ENCODE results near the gene KLF13. TPM values are rescaled to one million over a fixed set of nuclear protein-coding genes. Genes with fewer than 3 reads are reported as not detected.

The KLF13 gene
- total RNA-seq, 1 donor from 2014 or later = 52.9 TPM

DNA sequence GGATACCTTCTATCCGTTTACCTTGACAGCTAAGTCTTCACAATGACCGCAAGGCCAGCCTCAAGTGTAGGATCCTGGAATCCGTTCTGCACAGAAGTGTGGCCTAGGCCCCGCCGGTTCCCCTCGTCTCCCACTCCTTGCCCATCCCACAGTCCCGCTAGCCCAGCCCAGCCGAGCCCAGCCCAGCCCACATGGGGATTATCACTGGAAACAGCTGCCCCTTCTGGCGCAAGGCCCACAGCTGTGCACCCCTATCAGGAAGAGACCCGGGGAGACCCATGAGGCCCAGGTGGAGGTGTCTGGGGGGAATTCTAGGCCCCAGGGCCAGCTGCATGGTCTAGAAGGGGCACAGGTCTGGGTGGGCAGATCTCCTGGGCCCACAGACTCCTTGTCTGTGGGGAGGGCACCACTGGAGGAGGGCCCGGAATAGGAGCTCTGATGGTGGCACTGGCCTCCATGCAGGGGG is 27.9 kb upstream of the KLF13 start:
- DNase-seq (ENCODE audit: extremely low read depth, low read depth, low spot score) = no peak

DNA sequence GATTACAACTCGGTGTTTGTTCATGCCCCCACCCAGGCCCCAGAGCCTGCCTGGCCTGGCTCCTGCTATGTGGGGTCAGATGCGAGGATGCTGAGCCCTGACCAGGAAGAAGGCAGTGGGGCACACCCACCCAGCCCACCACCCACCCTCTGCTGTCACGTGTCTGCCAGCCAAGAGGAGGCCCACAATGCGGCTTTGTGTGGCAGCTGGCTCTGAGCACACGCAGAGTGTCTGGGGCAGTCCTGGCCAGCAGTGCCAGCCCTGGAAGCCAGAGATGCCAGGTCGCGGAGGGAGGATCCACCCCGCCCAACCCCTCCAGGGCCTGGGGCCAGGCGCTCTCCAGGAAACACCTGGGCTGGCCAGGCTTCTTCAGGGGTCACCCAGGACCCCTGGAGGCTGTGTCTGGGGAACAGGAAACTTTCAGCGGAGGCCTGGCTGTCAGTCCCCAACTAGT is 26.4 kb upstream of the KLF13 start:
- DNase-seq (ENCODE audit: extremely low read depth, low read depth, low spot score) = no peak

DNA sequence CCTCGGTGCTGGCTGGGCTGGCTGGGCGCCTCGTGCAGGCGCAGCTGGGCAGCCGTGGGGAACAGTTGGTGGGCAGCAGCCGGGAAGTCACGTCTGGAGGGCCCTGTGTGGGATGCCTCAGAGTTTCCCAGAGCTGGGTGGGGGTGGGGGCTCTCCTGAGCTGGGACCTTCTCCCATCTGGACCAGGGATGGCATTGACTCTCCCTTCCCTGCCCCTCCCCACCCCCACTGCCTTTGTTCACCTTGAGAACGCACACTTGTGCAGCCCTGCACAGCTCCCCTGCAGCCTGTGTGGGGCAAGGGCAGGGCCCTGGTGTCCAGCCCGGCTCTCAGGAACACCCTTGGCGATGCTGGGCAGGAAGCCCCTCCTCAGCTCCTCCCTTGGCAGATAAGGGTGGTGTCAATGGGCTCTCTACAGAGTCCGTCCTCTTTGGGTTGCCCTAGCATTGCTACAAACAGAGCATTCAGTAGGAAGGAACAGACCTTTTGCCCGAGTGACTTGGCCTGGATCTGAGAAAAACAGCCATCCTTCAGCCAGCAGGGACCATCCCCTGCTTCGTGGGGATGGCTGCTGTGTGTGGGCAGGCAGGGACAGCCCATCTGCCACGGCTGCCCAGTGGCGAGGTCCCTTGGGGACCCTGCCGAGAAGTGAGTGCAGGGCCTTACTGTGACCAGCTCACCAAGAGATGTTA is 25.5 kb upstream of the KLF13 start:
- DNase-seq (ENCODE audit: extremely low read depth, low read depth, low spot score) = no peak

DNA sequence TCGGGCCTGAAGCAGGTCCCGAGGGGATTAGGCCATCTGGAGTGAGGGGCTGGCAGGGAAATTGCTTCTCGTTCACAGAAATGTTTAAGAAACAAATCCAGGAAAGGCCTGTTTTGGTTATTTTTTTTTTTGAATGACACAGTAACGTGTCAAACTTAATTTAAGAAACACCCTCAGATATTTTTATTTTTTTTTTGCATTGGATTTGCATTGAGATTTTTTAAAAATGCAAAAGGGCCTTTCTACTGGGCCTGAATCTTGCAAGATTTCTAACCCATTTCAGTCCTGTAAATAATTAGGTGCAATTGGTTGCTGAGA is 25.0 kb upstream of the KLF13 start:
- DNase-seq (ENCODE audit: extremely low read depth, low read depth, low spot score) = no peak

DNA sequence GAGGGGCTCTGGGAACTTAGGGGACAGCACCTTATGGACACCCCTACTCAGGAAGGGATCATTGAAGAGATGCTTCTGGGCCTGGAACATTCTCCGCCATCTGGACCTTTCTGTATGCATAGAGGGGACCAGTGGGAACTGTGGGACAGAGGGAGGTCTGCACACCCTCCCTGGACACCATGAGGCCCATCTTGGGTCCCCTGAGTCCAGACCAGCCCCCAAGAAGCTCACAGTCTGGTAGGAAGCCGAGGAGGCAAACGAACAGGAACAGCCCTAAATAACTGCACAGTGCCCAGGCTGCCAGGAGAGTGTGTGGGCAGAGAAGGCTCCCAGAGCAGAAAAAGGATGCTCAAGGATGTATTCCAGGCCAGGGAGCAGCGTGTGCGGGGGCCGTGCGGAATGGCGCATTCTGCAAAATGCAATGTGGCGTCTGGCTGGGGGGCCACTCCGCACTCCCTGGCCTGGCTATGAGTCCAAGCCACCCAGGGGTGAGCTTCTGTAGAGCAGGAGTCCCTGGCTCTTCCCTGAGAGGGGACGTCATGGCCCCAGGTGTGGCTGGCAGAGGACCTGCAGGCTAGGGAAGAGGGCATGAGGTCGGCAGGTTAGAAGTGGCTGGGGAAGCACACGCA is 24.5 kb upstream of the KLF13 start:
- no peak for DNase-seq (ENCODE audit: extremely low read depth, low read depth, low spot score)

DNA sequence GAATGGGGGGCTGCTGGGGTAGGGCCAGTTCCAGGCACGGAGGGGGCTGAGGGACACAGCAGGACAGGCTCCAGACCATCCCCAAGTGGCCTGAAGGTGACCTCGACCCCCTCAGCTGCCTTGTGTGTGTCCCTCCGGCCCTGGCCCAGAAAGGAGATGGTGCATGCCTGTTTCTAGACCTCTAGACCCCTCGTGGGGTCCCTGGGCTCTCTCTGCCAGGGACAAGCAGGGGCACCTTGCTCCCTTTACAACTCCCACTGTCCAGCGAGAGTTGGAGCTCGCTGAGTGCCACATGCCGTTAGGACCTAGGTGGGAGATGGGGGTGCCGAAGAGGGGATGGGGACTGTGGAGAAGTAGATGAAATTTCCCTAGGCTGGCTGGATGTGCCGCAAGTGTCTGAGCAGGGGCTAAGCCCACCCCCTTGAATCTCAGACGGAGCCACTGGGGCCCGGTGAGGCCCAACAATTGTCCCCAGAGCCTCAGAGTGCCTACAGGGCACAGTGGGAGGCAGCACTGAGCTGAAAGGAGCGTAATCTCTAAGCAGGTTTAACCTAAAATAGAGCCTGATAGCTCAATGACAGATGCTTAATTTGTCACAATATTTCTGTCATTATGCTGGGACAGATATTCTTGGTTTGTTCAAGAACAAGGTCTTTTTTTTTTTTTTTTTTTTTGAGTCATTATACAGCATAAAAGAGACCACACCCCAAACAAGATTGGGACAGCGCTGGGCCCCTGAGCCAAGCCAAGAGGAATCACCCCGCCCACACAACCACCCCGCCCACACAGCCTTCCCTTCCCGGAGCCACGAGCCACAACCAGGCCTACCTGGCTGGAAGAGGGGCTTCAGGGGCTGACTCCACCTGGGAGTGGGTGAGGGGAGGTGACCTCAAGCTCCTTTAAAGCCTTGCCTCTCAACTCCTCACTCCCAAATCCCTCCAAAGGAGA is 23.6 kb upstream of the KLF13 start:
- DNase-seq (ENCODE audit: extremely low read depth, low read depth, low spot score) = no peak

DNA sequence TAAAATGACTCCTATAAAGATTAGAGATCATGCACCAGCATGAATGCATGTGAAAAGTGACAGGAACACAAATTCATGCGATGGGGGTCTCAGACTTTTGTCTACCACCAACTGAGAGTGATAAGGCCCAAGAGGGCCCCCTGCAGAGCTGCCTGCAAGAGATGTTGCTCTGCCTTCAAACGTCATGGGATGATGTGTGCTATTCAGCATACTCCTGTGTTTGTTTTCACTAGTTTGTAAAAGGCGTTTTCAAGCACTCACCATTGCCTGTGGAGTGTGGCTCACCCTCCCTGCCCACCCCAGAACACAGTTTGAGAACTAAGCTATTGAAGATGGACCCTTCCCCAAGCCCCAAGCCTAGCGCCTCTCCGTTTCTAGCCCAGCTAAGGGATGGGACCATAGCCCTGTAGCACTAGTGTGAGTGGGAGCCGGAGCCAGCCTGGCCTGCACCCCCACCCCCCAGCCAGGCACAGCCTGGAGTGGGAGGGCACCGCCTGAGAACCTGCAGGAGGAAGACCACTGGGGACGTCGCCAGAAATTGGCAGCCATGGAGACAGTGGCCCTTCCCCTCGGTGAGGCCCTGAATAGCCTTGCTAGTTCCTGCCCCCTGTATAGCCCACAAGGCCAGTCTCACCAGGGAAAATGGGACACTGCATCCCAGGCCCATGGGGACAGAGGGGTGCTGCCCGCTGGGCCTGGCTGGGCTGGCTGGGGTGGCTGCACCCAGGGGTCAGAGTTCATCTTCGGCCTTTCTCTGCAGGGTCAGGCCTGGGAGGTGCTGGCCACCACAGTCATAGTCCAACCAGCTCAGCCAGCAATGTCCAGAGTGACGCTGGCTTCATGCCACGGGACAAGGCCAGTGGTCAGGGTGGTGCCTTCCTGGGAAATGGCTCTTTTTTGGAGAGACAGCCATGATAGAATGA is 22.6 kb upstream of the KLF13 start:
- no peak for DNase-seq (ENCODE audit: extremely low read depth, low read depth, low spot score)

DNA sequence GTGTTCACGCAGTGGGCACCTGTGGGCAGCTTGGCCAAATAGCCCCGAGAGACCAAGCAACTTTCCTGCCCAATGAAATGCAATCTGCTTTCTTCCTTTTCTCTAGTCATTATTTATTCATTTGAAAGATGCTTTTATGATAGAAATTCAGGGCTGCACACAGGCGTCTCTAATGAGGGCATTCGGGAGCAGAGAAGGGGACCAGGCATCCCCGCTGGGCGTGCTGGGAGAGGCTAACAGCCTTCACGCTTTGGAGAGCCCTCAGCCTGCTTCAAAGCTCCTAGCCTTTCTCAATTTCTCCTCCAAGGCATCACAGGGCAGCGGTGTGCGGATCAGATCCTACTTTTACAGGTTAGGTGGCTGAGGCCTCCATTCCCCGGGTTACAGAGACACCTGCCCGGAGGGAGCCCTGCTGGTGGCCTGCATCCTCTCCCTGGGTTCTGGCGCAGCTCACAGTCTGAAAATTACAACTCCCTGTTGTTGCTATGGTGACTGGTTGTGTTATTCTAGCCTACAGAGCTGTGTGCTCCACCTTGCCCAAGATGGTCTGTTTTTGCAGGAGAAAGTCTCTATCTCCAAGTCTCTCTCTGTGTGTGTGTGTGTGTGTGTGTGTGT is 21.8 kb upstream of the KLF13 start:
- DNase-seq (ENCODE audit: extremely low read depth, low read depth, low spot score) = no peak

DNA sequence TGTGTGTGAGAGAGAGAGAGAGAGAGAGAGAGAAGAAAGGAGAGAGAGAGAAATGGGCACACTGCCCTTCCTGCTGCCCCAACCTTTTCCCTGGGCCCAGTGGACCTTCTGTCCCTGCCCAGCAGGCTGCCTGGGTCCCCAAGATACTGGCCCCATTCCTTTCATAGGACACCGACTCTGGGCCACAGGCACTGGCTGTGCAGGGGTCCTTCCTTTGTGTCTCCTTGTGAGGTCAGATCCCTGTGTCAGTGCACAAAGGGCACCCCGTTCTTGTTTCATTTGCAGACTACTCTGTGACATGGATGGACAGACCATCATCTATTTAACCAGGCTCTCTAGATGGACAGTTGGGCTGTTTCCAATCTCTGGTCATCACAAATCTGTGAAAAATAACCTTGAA is 21.3 kb upstream of the KLF13 start:
- no peak for DNase-seq (ENCODE audit: extremely low read depth, low read depth, low spot score)

DNA sequence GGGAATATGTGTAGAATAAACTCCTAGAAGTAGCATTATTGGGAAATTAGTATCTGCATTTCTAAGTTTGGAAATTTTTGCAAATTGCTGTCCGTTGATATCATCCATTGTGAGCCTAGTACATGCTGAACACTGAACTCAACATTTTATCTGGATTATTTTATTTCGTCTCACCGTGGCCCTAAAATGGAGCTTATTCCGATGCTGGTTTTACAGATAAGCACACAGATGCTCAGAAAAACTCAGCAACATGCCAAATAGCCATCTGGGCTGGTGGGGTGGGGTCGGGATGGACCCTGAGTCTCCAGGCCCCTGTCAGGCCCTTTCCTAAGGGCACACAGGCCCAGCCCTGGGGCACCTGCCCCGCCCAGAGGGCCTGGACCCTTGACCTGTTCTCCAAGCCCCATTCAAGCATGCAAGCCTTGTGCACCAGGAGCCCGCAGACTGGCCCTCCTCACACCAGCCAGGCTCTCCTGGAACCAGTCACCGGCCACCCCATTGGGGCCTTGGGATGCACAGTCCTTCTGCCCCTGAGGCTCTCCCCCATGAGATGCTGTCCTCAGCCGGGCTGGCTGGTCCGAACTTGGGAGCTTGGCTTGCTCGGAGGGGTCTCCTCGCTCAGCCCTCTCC is 20.7 kb upstream of the KLF13 start:
- no peak for DNase-seq (ENCODE audit: extremely low read depth, low read depth, low spot score)

DNA sequence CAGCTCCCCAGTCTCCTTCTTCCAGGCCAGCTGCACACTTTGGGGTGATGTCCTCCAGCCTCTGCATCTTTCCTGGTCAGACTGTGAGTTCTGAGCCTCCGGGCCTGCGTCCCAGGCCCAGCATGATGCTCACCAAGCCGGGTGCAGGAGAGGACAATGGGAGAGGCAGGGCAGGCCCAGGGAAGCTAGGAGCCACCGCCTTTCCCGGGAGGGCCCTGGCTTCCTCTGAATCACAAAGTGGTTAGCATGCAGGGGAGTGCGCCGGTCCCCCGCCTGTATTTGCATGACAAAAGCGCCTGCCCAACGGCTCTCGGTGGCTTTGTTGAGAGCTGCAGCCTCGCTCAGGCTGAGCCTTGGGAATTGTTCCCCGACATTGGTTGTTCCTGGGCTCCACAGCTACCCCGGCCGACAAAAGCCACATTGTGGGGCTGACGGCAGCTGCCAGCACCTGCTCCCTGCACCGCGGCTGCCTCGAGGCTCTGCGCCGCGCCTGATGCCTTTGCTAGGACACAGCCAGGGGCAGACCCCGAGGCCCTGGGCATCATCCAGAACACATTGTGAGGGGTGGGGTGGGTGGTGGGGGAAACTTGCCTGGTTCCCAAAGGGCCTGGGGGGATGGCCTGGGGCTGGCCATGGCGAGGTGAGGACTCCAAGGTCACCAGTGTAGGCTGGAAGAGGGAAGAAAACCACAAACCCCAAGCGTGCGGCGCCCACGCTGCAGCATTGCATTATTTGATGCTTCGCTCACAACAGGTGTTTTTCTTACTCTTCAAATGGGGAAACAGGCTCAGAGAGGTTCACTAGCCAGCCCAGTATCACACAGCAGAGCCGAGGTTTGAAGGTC is 20.0 kb upstream of the KLF13 start:
- no peak for DNase-seq (ENCODE audit: extremely low read depth, low read depth, low spot score)

DNA sequence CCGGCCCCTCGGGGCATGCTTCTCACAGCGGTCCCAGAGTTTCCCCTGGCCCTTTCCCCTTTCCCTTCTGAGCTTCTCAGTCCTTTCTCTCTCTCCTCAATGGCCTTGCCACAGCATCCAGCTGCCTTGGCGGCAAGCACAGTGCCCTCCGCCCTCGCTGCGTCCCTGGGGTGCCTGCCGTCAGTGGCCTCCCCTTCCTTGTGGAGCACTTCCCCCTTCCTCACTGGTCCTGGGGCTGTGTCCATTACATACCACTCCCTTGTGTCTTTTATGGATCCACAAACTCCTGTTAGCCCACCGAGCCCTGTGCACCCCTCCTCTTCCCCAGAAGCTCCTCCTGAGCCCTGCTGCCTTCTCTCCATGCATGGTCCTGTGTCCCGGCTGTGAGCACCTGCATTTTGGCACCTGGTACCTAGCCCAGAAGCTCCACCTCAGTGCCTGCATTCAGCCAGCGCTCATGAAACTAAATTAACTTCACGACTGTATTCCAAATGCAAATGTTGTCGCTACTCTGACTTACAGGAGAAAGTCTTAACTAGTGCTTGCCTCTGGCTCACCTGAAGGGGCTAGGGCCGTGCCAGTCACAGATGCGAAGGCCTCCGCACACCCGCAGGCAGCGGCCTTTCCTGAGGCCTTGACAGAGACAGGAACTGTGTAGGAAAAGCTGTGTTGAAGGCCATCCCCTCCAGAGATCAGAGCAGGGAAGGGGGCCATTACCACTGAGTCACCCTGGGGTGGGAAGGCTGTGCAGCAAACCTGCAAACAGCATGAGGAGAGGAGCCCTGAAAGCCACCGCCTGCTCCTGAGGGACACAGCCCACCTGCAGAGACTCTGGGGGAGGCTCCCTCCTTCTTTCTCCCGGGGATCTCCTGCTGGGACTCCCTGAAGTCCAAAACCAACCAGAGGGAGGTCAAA is 19.1 kb upstream of the KLF13 start:
- no peak for DNase-seq (ENCODE audit: extremely low read depth, low read depth, low spot score)

DNA sequence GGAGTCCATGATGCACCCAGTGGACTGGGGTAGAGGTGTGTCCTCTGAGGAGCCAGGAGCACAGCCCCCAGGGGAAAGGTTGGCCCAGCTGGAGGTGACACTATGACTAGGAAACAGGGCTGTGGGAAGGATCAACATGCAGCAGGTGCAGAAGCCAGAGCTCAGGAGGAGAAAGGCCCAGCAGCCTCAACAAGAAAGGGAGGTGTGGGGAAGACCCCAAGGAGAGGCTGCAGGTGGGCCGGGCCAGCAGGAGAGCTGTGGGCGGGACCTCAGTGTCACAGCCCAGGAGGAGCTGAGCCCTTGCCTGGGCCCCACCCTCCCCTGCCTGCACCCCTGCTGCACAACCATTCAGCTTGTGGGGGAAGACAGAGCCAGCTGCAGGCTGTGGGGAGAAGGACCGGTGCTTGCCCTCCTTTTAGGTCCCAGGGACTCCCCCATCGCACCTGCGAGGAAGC is 18.4 kb upstream of the KLF13 start:
- DNase-seq (ENCODE audit: extremely low read depth, low read depth, low spot score) = no peak

DNA sequence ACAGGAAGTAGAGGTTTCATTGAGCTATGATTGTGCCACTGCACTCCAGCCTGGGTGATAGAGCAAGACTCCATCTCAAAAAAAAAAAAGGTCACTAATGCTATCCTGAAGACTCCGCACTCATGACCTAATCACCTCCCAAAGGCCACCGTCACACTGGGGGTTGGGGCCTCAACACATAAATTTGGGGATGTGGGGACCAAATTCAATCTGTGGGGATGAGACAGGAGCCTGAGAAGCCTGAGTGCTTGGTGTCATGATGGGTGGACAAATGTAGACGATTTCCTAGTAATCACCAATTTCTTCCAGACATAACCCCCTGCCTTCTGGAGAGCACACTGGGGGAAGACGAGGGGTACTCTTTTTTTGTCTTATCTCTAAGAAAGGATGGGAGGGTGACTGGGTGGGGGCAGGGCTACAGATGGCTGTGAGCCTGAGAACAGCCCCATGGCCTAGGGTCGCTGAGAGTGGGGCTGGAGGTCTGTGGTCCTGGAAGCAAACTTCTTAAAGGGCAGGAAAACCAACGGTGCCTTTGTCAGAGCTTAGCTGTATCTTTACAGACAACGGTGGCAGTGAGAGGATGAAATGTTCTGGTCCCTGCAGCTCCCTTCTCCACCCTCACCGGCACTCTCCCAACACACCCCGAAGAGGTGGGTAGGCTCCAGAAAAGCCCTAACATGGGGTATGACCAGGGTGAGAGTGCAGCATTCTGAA is 16.6 kb upstream of the KLF13 start:
- no peak for DNase-seq (ENCODE audit: extremely low read depth, low read depth, low spot score)

DNA sequence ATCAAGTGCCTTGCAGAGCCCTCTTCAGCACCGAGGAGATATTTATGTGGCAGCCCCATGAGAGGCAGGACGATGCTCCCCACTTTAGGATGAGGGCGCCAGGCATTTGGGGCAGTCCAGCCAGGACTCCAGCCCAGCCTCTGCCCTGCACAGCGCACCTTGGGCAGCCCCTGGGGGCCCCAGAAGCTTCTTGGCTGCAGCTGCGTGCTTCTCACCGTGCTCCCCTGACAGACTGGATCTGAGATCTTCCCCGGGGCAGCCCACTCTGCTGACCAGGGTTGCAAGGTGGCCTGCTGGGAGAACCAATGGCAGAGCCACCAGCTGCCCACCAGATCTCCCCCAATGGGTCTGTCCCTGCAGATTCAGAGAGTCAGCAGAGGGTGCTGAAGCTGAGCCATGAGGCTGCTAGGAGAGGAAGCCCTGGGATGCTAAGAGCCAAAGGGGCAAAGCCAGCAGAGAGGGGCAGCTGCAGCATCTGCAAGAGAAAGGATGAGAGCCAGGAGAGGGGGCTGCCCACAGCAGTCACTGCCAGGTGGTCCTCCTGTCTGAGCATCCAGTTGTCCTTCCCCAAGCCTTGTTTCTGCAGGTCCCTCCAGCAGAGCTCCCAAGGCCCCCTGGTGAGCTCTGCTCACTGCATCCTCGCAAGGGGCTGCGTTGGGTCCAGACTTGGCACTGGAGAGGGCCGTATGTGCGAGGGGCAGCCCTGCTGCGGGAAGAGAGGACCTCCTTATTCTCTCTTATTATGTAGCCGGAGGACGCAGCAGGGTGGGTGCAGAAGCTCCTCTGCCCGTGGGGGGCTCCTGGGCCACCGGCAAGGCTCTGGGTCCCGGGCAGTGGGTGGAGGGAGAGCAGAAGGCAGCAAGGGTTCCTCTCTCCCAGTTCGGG is 14.7 kb upstream of the KLF13 start:
- DNase-seq (ENCODE audit: extremely low read depth, low read depth, low spot score) = no peak

DNA sequence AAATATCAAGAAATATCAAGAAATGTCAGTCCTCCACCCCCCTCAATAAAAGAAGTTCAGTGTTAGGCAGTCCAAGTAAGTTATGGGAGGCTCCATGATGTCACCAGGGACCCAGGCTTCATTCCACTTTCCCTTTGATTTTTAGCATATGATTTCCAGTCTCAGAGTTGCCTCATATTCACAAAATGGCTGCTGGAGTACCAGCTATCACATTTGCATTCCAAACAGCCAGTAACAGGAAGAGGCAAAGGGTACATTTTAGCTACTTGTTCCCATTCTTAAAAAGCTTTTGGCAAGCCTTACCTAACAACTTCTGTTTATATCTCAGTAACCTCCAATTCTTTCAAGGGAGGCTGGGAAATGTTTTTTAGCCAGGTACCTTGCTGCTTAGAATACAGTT is 13.4 kb upstream of the KLF13 start:
- DNase-seq (ENCODE audit: extremely low read depth, low read depth, low spot score) = no peak

All from glomerular endothelial cell (primary cell).